Peyer's patch (tissue), 4 donors: ENCODE results near the gene GMEB2. TPM values are rescaled to one million over a fixed set of nuclear protein-coding genes. Genes with fewer than 3 reads are reported as not detected.
"Not testable (repeated sequence)": the region's sequence is repeated elsewhere in the genome, so short reads cannot be mapped to it uniquely, and the experiment has no call there.

Source experiments
- DNase-seq, 3 donors: peaks; one replicate each; pipeline ENCODE4 v3.0.0-alpha.2; 2017 to 2019
- H3K27ac ChIP-seq, 4 donors: fragments of 200-600 bp; sonication (generic); one replicate each; pipeline ENCODE4 v1.5.1; 2016 to 2019
- H3K27me3 ChIP-seq, 2 donors: fragments of 200-600 bp; sonication (generic); one replicate each; pipeline ENCODE4 v1.5.1; 2019
- H3K36me3 ChIP-seq, 3 donors: fragments of 200-600 bp; sonication (generic); one replicate each; pipeline ENCODE4 v1.5.1; 2016 to 2019
- H3K4me1 ChIP-seq, 4 donors: fragments of 200-600 bp; sonication (generic); one replicate each; pipeline ENCODE4 v1.5.1; 2016 to 2019
- H3K4me3 ChIP-seq, 4 donors: fragments of 200-600 bp; sonication (generic); 1 replicate in 3 of 4; 2 replicates in 1 of 4; pipeline ENCODE4 v1.5.1; 2016 to 2019; ENCODE audit warnings: mild to moderate bottlenecking in 1 of 4
- H3K9me3 ChIP-seq, 4 donors: fragments of 200-600 bp; sonication (generic); one replicate each; pipeline ENCODE4 v1.5.1; 2016 to 2019; ENCODE audit warnings: mild to moderate bottlenecking in 1 of 4
- POLR2A ChIP-seq, 2 donors: fragments of 450-650 bp; IDR thresholded peaks; one replicate each; pipeline ENCODE4 v1.5.1; 2017; ENCODE audit warnings: antibody characterized with exemption in 2 of 2, mild to moderate bottlenecking in 2 of 2, moderate library complexity in 2 of 2
- total RNA-seq, 4 donors: library from RNA; depleted of rRNA; stranded (reverse); fragments of >200 nt; gene quantifications; one replicate each; pipeline ENCODE4 v1.1.0, GENCODE V29; 2016
- TF ChIP-seq, protein P1 (sequence below), 6 experiments: fragments of 450-650 bp in 4 of 6; fragments of 200-600 bp in 2 of 6; sonication (generic) in 1 of 6; IDR thresholded peaks; one replicate each; pipeline ENCODE4 v1.5.1; 2017 to 2019; ENCODE audit warnings: antibody characterized with exemption in 6 of 6, mild to moderate bottlenecking in 3 of 6, moderate library complexity in 1 of 6

The GMEB2 gene
- total RNA-seq, 4 donors from 2014 or later: 13.8 to 24.5 (median 17.1) TPM

GRCh38 chr20:63653974-63654668, 27.2 kb upstream of the GMEB2 start:
- TF ChIP-seq POLR2A (IDR thresholded peaks at IDR 0.05): no peak
- TF ChIP-seq, protein P1, sequence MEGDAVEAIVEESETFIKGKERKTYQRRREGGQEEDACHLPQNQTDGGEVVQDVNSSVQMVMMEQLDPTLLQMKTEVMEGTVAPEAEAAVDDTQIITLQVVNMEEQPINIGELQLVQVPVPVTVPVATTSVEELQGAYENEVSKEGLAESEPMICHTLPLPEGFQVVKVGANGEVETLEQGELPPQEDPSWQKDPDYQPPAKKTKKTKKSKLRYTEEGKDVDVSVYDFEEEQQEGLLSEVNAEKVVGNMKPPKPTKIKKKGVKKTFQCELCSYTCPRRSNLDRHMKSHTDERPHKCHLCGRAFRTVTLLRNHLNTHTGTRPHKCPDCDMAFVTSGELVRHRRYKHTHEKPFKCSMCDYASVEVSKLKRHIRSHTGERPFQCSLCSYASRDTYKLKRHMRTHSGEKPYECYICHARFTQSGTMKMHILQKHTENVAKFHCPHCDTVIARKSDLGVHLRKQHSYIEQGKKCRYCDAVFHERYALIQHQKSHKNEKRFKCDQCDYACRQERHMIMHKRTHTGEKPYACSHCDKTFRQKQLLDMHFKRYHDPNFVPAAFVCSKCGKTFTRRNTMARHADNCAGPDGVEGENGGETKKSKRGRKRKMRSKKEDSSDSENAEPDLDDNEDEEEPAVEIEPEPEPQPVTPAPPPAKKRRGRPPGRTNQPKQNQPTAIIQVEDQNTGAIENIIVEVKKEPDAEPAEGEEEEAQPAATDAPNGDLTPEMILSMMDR (IDR thresholded peaks at IDR 0.05): no peak
- Histone ChIP-seq H3K36me3 (no peaks in the 10 kb centered on the region), H3K27ac (peak overlapping the region in 3 of 4 donors; percentile 59 to 67 (median 65)), H3K27me3 (peaks cover 0 to 20% of the 10 kb centered on the region in 2 donors), H3K9me3 (no peaks in the 10 kb centered on the region), H3K4me1 (peaks cover 0 to 42% (median 18%) of the 10 kb centered on the region in 4 donors), H3K4me3 (peak overlapping the region; percentile 37 to 68 (median 60))
- DNase-seq: no peak

DNA sequence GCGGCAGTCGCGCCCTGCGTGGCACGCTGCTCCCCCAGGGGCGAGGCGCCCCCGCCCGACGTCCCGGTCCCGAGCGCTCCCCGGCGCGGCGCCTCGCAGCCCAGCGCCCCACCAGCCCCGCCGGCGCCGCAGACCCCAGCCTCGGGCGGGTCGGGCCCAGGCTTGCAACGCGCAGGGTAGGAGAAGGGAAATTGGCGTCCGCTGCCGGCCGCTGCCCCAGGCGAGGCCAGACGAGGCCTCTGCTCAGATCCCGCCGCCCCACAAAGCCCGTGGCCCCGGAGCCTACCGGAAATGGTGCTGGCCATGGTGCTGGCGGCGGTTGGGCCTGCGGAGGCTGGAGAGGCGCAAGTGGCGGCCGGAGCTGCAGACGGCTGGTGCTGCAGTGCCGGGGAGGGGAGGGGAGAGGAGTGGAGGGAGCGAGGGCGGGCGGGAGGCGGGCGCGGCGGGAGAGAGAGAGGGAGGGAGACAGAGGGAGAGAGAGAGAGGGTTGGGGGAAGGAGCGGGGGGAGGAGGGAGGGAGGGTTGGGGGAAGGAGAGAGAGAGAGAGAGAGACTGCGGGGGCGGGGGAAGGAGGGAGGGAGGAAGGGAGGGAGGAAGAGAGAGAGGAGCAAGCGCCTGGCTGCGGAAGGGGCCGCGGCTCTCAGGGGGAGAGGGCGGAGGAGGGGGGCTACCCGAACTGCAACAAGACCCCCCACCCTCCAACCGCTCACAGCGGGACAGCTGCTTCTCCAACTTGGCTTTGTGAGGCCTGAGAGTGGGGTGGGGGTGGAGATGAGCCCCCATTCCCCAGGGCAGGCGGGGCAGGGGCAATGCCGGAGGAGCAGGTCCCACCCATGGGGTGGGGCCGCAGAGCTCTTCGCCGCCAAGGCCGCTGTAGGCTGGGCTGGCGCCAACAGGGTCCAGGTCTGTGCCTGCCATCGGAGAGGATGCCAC, 26.4 kb upstream of the GMEB2 start, which contains the start of gene STMN3:
TSS of gene STMN3 (minus strand) at position 384 of the 933 bp plus-strand sequence. CDS start at position 305, 79 bp downstream.
- peaks cover 0 to 39% (median 18%) of the 10 kb centered on the region in 4 donors for H3K4me1 ChIP-seq
- H3K27me3 ChIP-seq: peaks cover 0 to 20% of the 10 kb centered on the region in 2 donors
- peak within 1 kb of the TSS in 3 of 4 donors; percentile 59 to 67 (median 65) for H3K27ac ChIP-seq
- DNase-seq: peak; percentile 74 to 85 (median 76)
- H3K36me3 ChIP-seq: no peaks in the 10 kb centered on the region
- no peaks in the 10 kb centered on the region for H3K9me3 ChIP-seq
- no peak for TF ChIP-seq POLR2A (IDR thresholded peaks at IDR 0.05)
- TF ChIP-seq, protein P1 (IDR thresholded peaks at IDR 0.05): no peak
- peak within 1 kb of the TSS; percentile 37 to 68 (median 60) for H3K4me3 ChIP-seq

DNA sequence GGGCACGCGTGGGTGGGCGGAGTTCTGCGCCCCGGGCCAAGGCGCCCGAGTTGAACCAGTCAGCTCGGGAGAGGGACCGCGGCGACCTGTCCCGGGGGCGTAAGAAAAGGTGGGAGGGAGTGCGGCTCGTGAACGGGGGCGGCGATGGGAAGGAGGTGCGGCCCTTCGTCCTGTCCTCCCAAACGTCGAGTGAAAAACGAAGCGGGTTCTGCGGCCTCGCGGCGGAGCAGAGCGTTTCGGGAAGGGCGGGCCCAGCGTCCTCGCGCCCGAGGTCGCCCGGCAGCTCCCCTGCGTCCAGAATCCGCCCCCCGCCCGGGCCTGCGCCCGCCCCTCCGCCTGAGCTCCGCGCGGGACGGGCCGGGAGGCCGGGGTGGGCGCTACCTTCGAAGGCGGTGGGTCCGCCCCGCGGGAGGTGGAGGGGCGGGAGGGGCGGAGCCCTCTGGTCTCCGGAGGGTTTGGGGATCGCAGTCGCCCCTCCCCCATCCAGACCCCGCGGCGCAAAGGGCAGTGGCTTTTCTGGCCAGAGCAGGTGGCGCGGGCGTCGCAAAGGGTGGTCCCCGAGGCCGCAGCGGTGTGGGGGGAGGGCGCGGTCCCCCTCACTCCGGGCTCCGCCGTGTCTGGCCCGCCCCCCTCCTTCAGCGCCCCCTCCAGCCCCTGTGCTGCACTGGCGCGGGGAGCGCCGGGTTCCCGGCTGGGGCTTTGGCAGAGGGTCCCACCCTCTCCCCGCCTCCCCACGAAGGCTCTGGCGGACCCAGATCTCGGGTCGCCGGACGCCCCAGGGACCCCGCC, 25.5 kb upstream of the GMEB2 start:
- Histone ChIP-seq H3K9me3 (no peaks in the 10 kb centered on the region), H3K27me3 (peaks cover 0 to 20% of the 10 kb centered on the region in 2 donors), H3K36me3 (no peaks in the 10 kb centered on the region), H3K27ac (peak overlapping the region in 2 of 4 donors; percentile 43 to 67), H3K4me1 (peaks cover 0 to 34% (median 14%) of the 10 kb centered on the region in 4 donors), H3K4me3 (peak overlapping the region; percentile 37 to 68 (median 60))
- TF ChIP-seq, protein P1 (IDR thresholded peaks at IDR 0.05): no peak
- TF ChIP-seq POLR2A (IDR thresholded peaks at IDR 0.05): no peak
- DNase-seq: no peak

GRCh38 chr20:63651942-63652191, 25.0 kb upstream of the GMEB2 start:
- no peak for DNase-seq

DNA sequence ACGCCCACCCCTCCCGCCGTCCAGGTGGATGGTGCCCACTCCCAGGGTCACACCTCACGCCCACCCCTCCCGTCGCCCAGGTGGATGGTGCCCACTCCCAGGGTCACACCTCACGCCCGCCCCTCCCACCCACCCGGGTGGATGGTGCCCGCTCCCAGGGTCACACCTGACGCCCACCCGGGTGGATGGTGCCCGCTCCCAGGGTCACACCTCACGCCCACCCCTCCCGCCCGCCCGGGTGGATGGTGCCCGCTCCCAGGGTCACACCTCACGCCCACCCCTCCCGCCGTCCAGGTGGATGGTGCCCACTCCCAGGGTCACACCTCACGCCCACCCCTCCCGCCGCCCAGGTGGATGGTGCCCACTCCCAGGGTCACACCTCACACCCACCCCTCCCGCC, 23.6 kb upstream of the GMEB2 start:
- H3K27ac ChIP-seq, H3K36me3 ChIP-seq, DNase-seq, H3K4me3 ChIP-seq, H3K9me3 ChIP-seq: not testable (repeated sequence)
- Histone ChIP-seq H3K4me1 (peaks cover 0 to 33% (median 13%) of the 10 kb centered on the region in 4 donors), H3K27me3 (peaks cover 0 to 20% of the 10 kb centered on the region in 2 donors)

More at GRCh38 chr20:63651942-63652191, 25.0 kb upstream of the GMEB2 start:
- Histone ChIP-seq H3K9me3 (no peaks in the 10 kb centered on the region), H3K4me1 (peaks cover 0 to 33% (median 13%) of the 10 kb centered on the region in 4 donors), H3K27me3 (peaks cover 0 to 20% of the 10 kb centered on the region in 2 donors), H3K27ac (peak overlapping the region in 2 of 4 donors; percentile 43 to 67), H3K36me3 (no peaks in the 10 kb centered on the region), H3K4me3 (peak overlapping the region in 3 of 4 donors; percentile 60 to 68 (median 61))
- TF ChIP-seq POLR2A (IDR thresholded peaks at IDR 0.05): no peak
- TF ChIP-seq, protein P1 (IDR thresholded peaks at IDR 0.05): no peak
